GM12864 (cell line): Measurements from ENCODE around the gene TEAD1.

ENCODE experiments used
- DNase-seq: peaks from one replicate; pipeline ENCODE4 v3.0.0-alpha.2; 2011; ENCODE audit warnings: low read depth
- H3K4me3 ChIP-seq: 2 replicates; pipeline ENCODE4 v1.5.1; 2011; ENCODE audit warnings: mild to moderate bottlenecking, low read depth, low read length, control low read depth
- CTCF ChIP-seq: IDR thresholded peaks from 2 replicates; pipeline ENCODE4 v1.5.1; 2011; ENCODE audit warnings: low read depth, mild to moderate bottlenecking, moderate library complexity, low read length, control low read depth, inconsistent platforms; ENCODE audit errors: missing control alignments

TEAD1 gene

GRCh38 chr11:12942157-12942556, 267.9 kb downstream of the TEAD1 start:
- no peak overlapping the region for H3K4me3 ChIP-seq
- TF ChIP-seq CTCF = no peak
- no peak for DNase-seq

GRCh38 chr11:12943311-12943710, 269.1 kb downstream of the TEAD1 start:
- no peak for DNase-seq

GRCh38 chr11:12944889-12945288, 270.7 kb downstream of the TEAD1 start:
- no peak for TF ChIP-seq CTCF
- no peak overlapping the region for H3K4me3 ChIP-seq
- DNase-seq = no peak

More at GRCh38 chr11:12943311-12943710, 269.1 kb downstream of the TEAD1 start:
- no peak overlapping the region for H3K4me3 ChIP-seq
- no peak for TF ChIP-seq CTCF

DNA sequence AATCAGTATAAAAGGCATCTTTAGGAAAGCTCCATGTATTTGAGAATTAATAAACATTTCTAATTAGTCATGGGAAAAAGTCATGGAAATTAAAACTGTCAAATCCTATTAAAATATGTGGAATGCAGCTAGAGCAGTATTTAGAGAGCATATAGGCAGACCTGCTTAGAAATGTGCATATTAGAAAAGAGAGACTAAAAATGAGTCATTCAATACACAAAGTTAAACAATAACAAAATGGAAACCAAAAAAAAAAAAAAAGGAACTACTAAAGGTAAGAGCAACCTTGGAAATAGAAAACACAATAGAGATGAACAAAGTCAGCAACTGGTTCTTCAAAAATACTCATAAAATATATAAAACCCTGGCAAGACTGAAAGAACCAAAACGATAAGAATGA, 275.2 kb downstream of the TEAD1 start:
- TF ChIP-seq CTCF = no peak
- H3K4me3 ChIP-seq = no peak overlapping the region
- no peak for DNase-seq

DNA sequence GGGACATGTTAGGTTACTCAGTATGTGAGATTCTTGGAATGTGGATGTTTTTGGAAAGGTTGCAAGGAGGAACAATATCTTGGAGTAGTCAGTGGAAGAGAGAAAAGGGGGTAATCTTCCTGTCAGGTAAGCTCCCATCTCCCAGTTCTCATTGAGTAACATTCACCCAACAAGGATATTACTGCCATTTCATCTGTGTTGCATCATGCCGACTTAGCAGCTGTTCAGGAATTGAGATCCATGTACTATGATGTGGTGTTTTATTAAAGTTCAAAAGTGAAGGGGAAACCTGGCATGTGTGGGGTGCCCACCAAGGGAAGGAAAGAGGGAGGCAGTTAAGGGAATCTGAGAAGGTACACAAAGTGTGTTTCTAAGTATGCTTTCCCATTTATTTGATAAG, 276.4 kb downstream of the TEAD1 start:
- no peak for TF ChIP-seq CTCF
- no peak for DNase-seq
- H3K4me3 ChIP-seq = no peak overlapping the region

- no peak overlapping the region for H3K4me3 ChIP-seq
Measured at GRCh38 chr11:12951376-12951775, 277.2 kb downstream of the TEAD1 start.

More at GRCh38 chr11:12951376-12951775, 277.2 kb downstream of the TEAD1 start:
- no peak for DNase-seq
- no peak for TF ChIP-seq CTCF
